CD4-positive, alpha-beta T cell treated with Interleukin-4 for 4 hours (primary cell): ENCODE measurements around the gene SCAP.
"Not testable (repeated sequence)": the region's sequence is repeated elsewhere in the genome, so short reads cannot be mapped to it uniquely, and the experiment has no call there.

ENCODE experiments used
- DNase-seq: peaks from one replicate; pipeline ENCODE4 v3.0.0-alpha.2; 2020

Gene SCAP

GRCh38 chr3:47479826-47480160 is 4.1 kb upstream of the SCAP start:
- DNase-seq, result no peak

GRCh38 chr3:47478022-47478421 is 2.3 kb upstream of the SCAP start:
- no peak for DNase-seq

GRCh38 chr3:47476644-47477199 is 981 bp upstream of the SCAP start:
- DNase-seq, result no peak

GRCh38 chr3:47476330-47476626 is 537 bp upstream of the SCAP start:
- DNase-seq, result no peak

- peak; percentile 1 for DNase-seq
These were observed 642 bp downstream of the SCAP start for GRCh38 chr3:47475029-47475569.

- DNase-seq, result no peak
These were observed 2.4 kb downstream of the SCAP start for GRCh38 chr3:47473391-47473790.

GRCh38 chr3:47469616-47470015 is 6.1 kb downstream of the SCAP start:
- DNase-seq, result no peak

- not testable (repeated sequence) for DNase-seq
These were observed 7.4 kb downstream of the SCAP start for GRCh38 chr3:47468315-47468714.

- DNase-seq, result no peak
These were observed 11.2 kb downstream of the SCAP start for GRCh38 chr3:47464588-47464987.

- not testable (repeated sequence) for DNase-seq
These were observed 16.1 kb downstream of the SCAP start for GRCh38 chr3:47459534-47460085.

- no peak for DNase-seq
These were observed 18.8 kb downstream of the SCAP start for GRCh38 chr3:47456984-47457383.

GRCh38 chr3:47455806-47456452 is 19.8 kb downstream of the SCAP start:
- DNase-seq, result no peak

GRCh38 chr3:47452453-47453215 is 23.1 kb downstream of the SCAP start:
- no peak for DNase-seq

- no peak for DNase-seq
These were observed 31.6 kb downstream of the SCAP start for GRCh38 chr3:47444103-47444502.

GRCh38 chr3:47443611-47443995 is 32.1 kb downstream of the SCAP start:
- DNase-seq, result no peak

- no peak for DNase-seq
These were observed 33.8 kb downstream of the SCAP start for GRCh38 chr3:47441796-47442551.

GRCh38 chr3:47440131-47440530 is 35.6 kb downstream of the SCAP start:
- no peak for DNase-seq

- DNase-seq, result no peak
These were observed 39.6 kb downstream of the SCAP start for GRCh38 chr3:47436180-47436579.

GRCh38 chr3:47434849-47435248 is 40.9 kb downstream of the SCAP start:
- DNase-seq, result no peak

- no peak for DNase-seq
These were observed 41.9 kb downstream of the SCAP start for GRCh38 chr3:47433796-47434195.

- DNase-seq, result no peak
These were observed 43.1 kb downstream of the SCAP start for GRCh38 chr3:47432673-47433072.

GRCh38 chr3:47431225-47431624 is 44.5 kb downstream of the SCAP start:
- no peak for DNase-seq

GRCh38 chr3:47430606-47431005 is 45.1 kb downstream of the SCAP start:
- no peak for DNase-seq
